ENCODE measurements around the gene SRC. TPM values are rescaled to one million over a fixed set of nuclear protein-coding genes. Genes with fewer than 3 reads are reported as not detected.
A peak's percentile ranks its signal among the peaks of the same experiment; 100 is the strongest.
"Not testable (repeated sequence)": the region's sequence is repeated elsewhere in the genome, so short reads cannot be mapped to it uniquely, and the experiment has no call there.

Gene SRC
- total RNA-seq, 1 experiment from 2014 or later, result 197 TPM

DNA sequence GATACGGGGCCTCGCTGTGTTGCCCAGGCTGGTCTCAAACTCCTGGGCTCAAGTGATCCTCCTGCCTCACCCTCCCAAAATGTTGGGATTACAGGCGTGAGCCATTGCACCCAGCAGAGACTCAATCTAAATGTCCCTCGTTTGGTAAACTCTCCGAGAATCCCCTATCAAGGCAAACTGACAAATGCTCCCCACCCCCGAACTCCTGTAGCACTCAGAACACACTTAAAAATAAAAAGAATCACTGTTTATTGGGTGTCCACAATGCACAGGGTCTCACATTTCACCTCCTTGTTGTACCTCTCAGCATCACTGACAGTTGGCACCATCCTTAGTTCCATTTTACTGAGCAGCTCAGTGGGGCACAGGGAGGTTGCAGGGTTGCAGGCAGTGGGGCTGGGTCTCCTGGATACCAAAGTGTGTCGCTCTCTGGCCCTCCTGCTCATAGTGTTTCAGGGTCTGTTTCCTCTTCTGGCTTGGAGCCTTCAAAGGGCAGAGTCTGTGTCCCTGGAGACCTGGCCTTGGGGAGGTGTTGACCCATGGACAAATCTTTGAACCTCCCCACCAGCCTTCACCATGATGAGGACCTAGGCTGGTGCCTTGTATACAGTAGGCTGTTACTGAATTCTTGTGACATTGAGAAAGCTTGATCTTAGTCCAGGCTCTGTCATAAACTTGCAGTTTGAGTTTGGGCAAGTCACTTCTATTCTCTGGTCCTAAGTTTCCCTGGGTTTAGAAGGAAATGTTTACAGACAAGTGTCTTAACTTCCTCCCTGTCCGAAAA is 8.5 kb upstream of the SRC start:
- intact Hi-C loops (cut with micrococcal nuclease; ENCODE audit: unreplicated experiment), result no loop called here
- CTCF ChIA-PET, result interaction anchor here (0.7 to 1.3 kb wide), 2 partner anchors 7 to 13 kb away, joined by 4 to 6 read pairs; no protein-coding TSS in a partner anchor
- no peaks in the 10 kb centered on the region for H3K9me3 Mint-ChIP-seq (ENCODE audit: unreplicated experiment)

GRCh38 chr20:37338380-37338779 is 7.6 kb upstream of the SRC start:
- H3K27me3 ChIP-seq (replicated peaks; ENCODE audit: control insufficient read depth, insufficient read depth, low read length); H3K9me3 Mint-ChIP-seq (ENCODE audit: unreplicated experiment); H3K4me3 ChIP-seq (ENCODE audit: low read depth, low read length); intact Hi-C loops (cut with micrococcal nuclease; ENCODE audit: unreplicated experiment); H3K36me3 Mint-ChIP-seq (ENCODE audit: insufficient read depth, unreplicated experiment); H3K36me3 ChIP-seq (ENCODE audit: control insufficient read depth, insufficient read depth, low read length); H3K9me3 ChIP-seq; H3K27ac Mint-ChIP-seq (ENCODE audit: unreplicated experiment); BruUV-seq (replicated peaks); DNase-seq; H3K4me3 Mint-ChIP-seq (ENCODE audit: unreplicated experiment); H3K27me3 Mint-ChIP-seq (ENCODE audit: insufficient read depth, unreplicated experiment); CTCF ChIA-PET: not testable (repeated sequence)
- peaks cover 42% of the 10 kb centered on the region for H3K4me1 ChIP-seq
- POLR2A ChIA-PET, result interaction anchor here (0.6 kb wide), 1 partner anchor 391 kb away, joined by 4 read pairs; no protein-coding TSS in a partner anchor
- peaks cover 33% of the 10 kb centered on the region for H3K4me1 Mint-ChIP-seq (ENCODE audit: low read depth, unreplicated experiment)

More for the DNA sequence above, 8.5 kb upstream of the SRC start:
- DNase-seq, result no peak
- H3K9me3 ChIP-seq, result no peaks in the 10 kb centered on the region
- POLR2A ChIA-PET, result no interaction called here
- no TSS peak for BruUV-seq (replicated peaks)
- H3K4me1 ChIP-seq, result peaks cover 35% of the 10 kb centered on the region
- TF ChIP-seq CTCF (IDR thresholded peaks at IDR 0.05; ENCODE audit: insufficient read depth in 1 of 2, low read depth in 1 of 2, low read length in 1 of 2, severe bottlenecking in 1 of 2, unreplicated experiment in 1 of 2), result no peak
- peaks cover 30% of the 10 kb centered on the region for H3K4me1 Mint-ChIP-seq (ENCODE audit: low read depth, unreplicated experiment)
- no peak overlapping the region for H3K4me3 Mint-ChIP-seq (ENCODE audit: unreplicated experiment)
- H3K4me3 ChIP-seq (ENCODE audit: low read depth, low read length), result no peak overlapping the region
- H3K36me3 ChIP-seq (ENCODE audit: control insufficient read depth, insufficient read depth, low read length), result no peaks in the 10 kb centered on the region
- peak overlapping the region; percentile 53 for H3K27ac Mint-ChIP-seq (ENCODE audit: unreplicated experiment)
- H3K36me3 Mint-ChIP-seq (ENCODE audit: insufficient read depth, unreplicated experiment), result no peaks in the 10 kb centered on the region
- no peaks in the 10 kb centered on the region for H3K27me3 ChIP-seq (replicated peaks; ENCODE audit: control insufficient read depth, insufficient read depth, low read length)
- no peaks in the 10 kb centered on the region for H3K27me3 Mint-ChIP-seq (ENCODE audit: insufficient read depth, unreplicated experiment)

GRCh38 chr20:37339208-37339607 is 6.7 kb upstream of the SRC start:
- CTCF ChIA-PET, result no interaction called here
- intact Hi-C loops (cut with micrococcal nuclease; ENCODE audit: unreplicated experiment), result no loop called here
- H3K4me1 Mint-ChIP-seq (ENCODE audit: low read depth, unreplicated experiment), result peaks cover 40% of the 10 kb centered on the region
- H3K27me3 ChIP-seq (replicated peaks; ENCODE audit: control insufficient read depth, insufficient read depth, low read length), result no peaks in the 10 kb centered on the region
- H3K27me3 Mint-ChIP-seq (ENCODE audit: insufficient read depth, unreplicated experiment), result no peaks in the 10 kb centered on the region
- no peak overlapping the region for H3K4me3 ChIP-seq (ENCODE audit: low read depth, low read length)
- H3K36me3 ChIP-seq (ENCODE audit: control insufficient read depth, insufficient read depth, low read length), result no peaks in the 10 kb centered on the region
- H3K4me1 ChIP-seq, result peaks cover 51% of the 10 kb centered on the region
- peak overlapping the region; percentile 18 for H3K27ac Mint-ChIP-seq (ENCODE audit: unreplicated experiment)
- DNase-seq, result no peak
- H3K36me3 Mint-ChIP-seq (ENCODE audit: insufficient read depth, unreplicated experiment), result peaks cover under 1% of the 10 kb centered on the region
- no peaks in the 10 kb centered on the region for H3K9me3 ChIP-seq
- BruUV-seq (replicated peaks), result no TSS peak
- no peaks in the 10 kb centered on the region for H3K9me3 Mint-ChIP-seq (ENCODE audit: unreplicated experiment)
- no peak overlapping the region for H3K4me3 Mint-ChIP-seq (ENCODE audit: unreplicated experiment)
- TF ChIP-seq CTCF (IDR thresholded peaks at IDR 0.05; ENCODE audit: insufficient read depth in 1 of 2, low read depth in 1 of 2, low read length in 1 of 2, severe bottlenecking in 1 of 2, unreplicated experiment in 1 of 2), result no peak
- POLR2A ChIA-PET, result interaction anchor here (0.6 to 0.7 kb wide), 2 partner anchors 75 to 390 kb away, joined by 4 to 8 read pairs; no protein-coding TSS in a partner anchor

DNA sequence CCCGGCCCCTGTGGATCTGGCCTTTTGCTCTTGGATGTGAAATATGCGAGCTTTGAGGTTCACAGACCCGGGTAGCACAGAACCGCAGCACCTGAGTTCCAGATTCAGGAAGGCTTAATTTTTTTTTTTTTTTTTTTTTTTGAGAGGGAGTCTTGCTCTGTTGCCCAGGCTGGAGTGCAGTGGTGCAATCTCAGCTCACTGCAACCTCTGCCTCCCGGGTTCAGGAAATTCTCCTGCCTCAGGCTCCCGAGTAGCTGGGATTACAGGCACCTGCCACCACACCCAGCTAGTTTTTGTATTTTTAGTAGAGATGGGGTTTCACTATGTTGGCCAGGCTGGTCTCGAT is 6.2 kb upstream of the SRC start:
- CTCF ChIA-PET; H3K36me3 Mint-ChIP-seq (ENCODE audit: insufficient read depth, unreplicated experiment); H3K4me3 ChIP-seq (ENCODE audit: low read depth, low read length); BruUV-seq (replicated peaks); H3K9me3 Mint-ChIP-seq (ENCODE audit: unreplicated experiment); H3K27me3 Mint-ChIP-seq (ENCODE audit: insufficient read depth, unreplicated experiment); DNase-seq; H3K27me3 ChIP-seq (replicated peaks; ENCODE audit: control insufficient read depth, insufficient read depth, low read length); intact Hi-C loops (cut with micrococcal nuclease; ENCODE audit: unreplicated experiment); H3K4me3 Mint-ChIP-seq (ENCODE audit: unreplicated experiment); H3K36me3 ChIP-seq (ENCODE audit: control insufficient read depth, insufficient read depth, low read length); H3K9me3 ChIP-seq: not testable (repeated sequence)
- Mint-ChIP-seq H3K27ac (ENCODE audit: unreplicated experiment) (peak overlapping the region; percentile 18), H3K4me1 (ENCODE audit: low read depth, unreplicated experiment) (peaks cover 40% of the 10 kb centered on the region)
- H3K4me1 ChIP-seq, result peaks cover 54% of the 10 kb centered on the region
- POLR2A ChIA-PET, result interaction anchor here (0.7 kb wide), 1 partner anchor 76 kb away, joined by 8 read pairs; no protein-coding TSS in a partner anchor

Measured in Caco-2 (cell line).